Left lung (tissue), 10 donors: Measurements from ENCODE around the gene TANC1. TPM values are rescaled to one million over a fixed set of nuclear protein-coding genes. Genes with fewer than 3 reads are reported as not detected.

Experiments
- ATAC-seq: fragments of 200-7000 bp; cut with Tn5 transposase; one replicate; pipeline ENCODE4 v1.9.1; 2020; ENCODE audit warnings: moderate library complexity
- DNase-seq, 4 donors: peaks; one replicate each; pipeline ENCODE4 v3.0.0-alpha.2; 2013 to 2020
- H3K27ac ChIP-seq, 2 donors: fragments of 200-600 bp; sonication (generic) in 1 of 2; one replicate each; pipeline versions ENCODE4 v1.5.0 to v1.8.0; 2020 to 2021
- H3K27me3 ChIP-seq, 2 donors: fragments of 200-600 bp; sonication (generic) in 1 of 2; one replicate each; pipeline versions ENCODE4 v1.5.0 to v1.8.0; 2020 to 2021
- H3K36me3 ChIP-seq, 2 donors: fragments of 200-600 bp; sonication (generic) in 1 of 2; one replicate each; pipeline versions ENCODE4 v1.5.0 to v1.8.0; 2020 to 2021
- H3K4me1 ChIP-seq, 2 donors: fragments of 200-600 bp; one replicate each; pipeline ENCODE4 v1.8.0; 2021
- H3K4me3 ChIP-seq, 2 donors: fragments of 200-600 bp; sonication (generic) in 1 of 2; one replicate each; pipeline versions ENCODE4 v1.5.0 to v1.8.0; 2020 to 2021; ENCODE audit warnings: mild to moderate bottlenecking in 1 of 2
- H3K9me3 ChIP-seq, 2 donors: fragments of 200-600 bp; sonication (generic) in 1 of 2; one replicate each; pipeline versions ENCODE4 v1.5.0 to v1.8.0; 2020 to 2021
- CTCF ChIP-seq, 2 donors: fragments of 200-600 bp; sonication (generic) in 1 of 2; IDR thresholded peaks; one replicate each; pipeline versions ENCODE4 v1.5.0 to v1.8.0; 2021; ENCODE audit warnings: antibody characterized with exemption in 2 of 2
- intact Hi-C, 2 donors: fragments of 100-400 bp; cut with DNase I; formaldehyde crosslinking; loops; one replicate each; pipeline versions ENCODE4 v1.11.2 to v1.14.2; 2022
- polyA plus RNA-seq, 6 donors: library from polyadenylated mRNA; unstranded; fragments of 120-200 nt; gene quantifications; one replicate each; pipeline ENCODE4 v1.2.1, GENCODE V29; 2013; ENCODE audit not compliant: insufficient read length in 6 of 6
- total RNA-seq, 2 donors: library from RNA; stranded (reverse); fragmentation: NEBNext Ultra II Directional; extraction: Animal tissue kit (Norgen Biotek cat#: 25700); gene quantifications; one replicate each; pipeline ENCODE4 v1.2.1, GENCODE V29; 2021
- donor health status: DM: no; HTN: yes; CAD: no.
- donor health status: DM: no; HTN: no; CAD: no.

Gene TANC1
- total and polyA plus RNA-seq, 8 donors: 40.1 to 76.6 (median 53.3) TPM

DNA sequence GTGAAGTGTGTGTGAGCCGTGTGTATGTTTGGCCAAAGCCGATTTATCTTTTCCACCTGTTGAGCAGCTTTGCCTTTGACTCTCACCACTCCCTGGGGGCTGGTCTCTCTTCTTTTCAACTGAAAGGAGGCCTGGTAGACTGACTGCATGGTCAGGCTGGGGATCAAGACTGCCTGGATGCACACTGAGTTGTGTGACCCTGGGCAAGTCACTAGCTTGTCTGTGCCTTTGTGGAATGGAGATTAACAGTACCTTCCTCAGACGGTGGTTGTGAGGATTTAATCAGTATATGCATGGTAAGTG is 85.5 kb downstream of the TANC1 start:
- no peak for ATAC-seq
- H3K27ac ChIP-seq: no peak overlapping the region

DNA sequence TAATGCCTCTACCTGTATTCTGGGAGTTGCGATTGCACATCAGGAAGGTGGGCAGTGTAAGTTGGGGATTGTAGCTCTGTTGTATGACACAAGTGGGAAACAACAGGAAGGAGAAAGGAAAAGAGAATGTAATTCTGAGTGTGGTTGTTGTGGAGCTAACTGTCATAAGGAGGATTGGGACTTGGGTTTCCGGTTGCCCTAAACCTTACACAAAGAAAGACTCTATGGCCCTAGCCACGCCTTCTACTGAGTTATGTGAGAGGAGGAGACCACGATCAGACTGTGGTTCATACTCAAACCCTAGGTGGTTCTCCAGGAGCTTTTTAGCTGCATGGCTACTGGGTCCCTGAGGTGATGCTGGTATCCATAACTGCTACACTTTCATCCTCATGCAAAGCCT is 86.5 kb downstream of the TANC1 start:
- H3K27me3 ChIP-seq: no peaks in the 10 kb centered on the region
- no peak overlapping the region for H3K27ac ChIP-seq
- no peak for DNase-seq
- intact Hi-C loops: no loop called here
- H3K9me3 ChIP-seq: no peaks in the 10 kb centered on the region
- TF ChIP-seq CTCF (IDR thresholded peaks at IDR 0.05): no peak
- H3K4me1 ChIP-seq: peaks cover 3 to 5% of the 10 kb centered on the region in 2 donors
- H3K4me3 ChIP-seq: no peak overlapping the region
- no peak for ATAC-seq
- no peaks in the 10 kb centered on the region for H3K36me3 ChIP-seq

More for the DNA sequence above, 85.5 kb downstream of the TANC1 start:
- intact Hi-C loops: no loop called here
- Histone ChIP-seq H3K4me3 (no peak overlapping the region), H3K4me1 (peaks cover 3 to 4% of the 10 kb centered on the region in 2 donors), H3K36me3 (no peaks in the 10 kb centered on the region), H3K9me3 (no peaks in the 10 kb centered on the region), H3K27me3 (no peaks in the 10 kb centered on the region)
- DNase-seq: no peak
- no peak for TF ChIP-seq CTCF (IDR thresholded peaks at IDR 0.05)

DNA sequence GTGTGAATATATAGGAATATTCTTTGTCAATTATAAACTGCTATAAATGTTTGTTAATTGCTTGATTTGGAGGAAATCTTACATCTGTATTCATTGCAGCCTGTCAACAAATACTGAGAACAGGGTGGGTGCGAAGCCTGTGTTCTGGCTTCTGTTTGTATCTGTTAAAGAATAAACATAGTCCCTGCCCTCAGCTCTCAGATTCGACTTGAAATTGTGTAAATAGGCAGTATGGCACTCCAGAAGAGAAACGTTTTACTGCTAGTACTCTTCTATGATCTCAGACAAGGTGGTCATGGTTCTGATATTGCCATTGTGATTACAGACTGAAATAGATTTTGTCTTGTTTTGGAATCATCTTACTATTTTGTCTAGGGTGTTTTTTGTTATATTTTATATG is 92.1 kb downstream of the TANC1 start:
- no peak for TF ChIP-seq CTCF (IDR thresholded peaks at IDR 0.05)
- ATAC-seq (peak; percentile 68), DNase-seq (no peak)
- no peak overlapping the region for H3K4me3 ChIP-seq
- H3K36me3 ChIP-seq: no peaks in the 10 kb centered on the region
- H3K27ac ChIP-seq: no peak overlapping the region
- no peaks in the 10 kb centered on the region for H3K27me3 ChIP-seq
- intact Hi-C loops: no loop called here
- H3K4me1 ChIP-seq: peaks cover 15 to 19% of the 10 kb centered on the region in 2 donors
- no peaks in the 10 kb centered on the region for H3K9me3 ChIP-seq

DNA sequence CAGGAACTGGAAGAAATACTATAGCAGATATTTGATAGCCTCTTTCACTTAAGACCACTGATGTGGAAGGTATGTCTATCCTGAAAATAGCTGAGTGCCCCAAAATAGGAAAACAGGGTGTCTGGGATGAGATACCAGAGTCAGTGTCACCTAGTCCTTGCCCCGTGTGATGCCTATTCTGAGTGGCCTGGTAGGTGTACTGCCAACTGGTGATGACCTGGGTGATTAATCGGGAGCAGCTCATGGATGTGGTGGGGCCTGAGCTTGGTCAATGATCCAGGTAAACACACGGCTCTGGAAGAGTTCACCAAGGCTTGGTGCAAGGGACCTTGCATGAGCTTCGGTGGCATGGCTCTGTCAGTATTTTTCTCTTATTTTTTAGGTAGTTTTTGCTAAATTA is 95.2 kb downstream of the TANC1 start:
- no peaks in the 10 kb centered on the region for H3K9me3 ChIP-seq
- H3K36me3 ChIP-seq: no peaks in the 10 kb centered on the region
- H3K4me1 ChIP-seq: peaks cover 15 to 17% of the 10 kb centered on the region in 2 donors
- DNase-seq (no peak), ATAC-seq (no peak)
- intact Hi-C loops: no loop called here
- H3K4me3 ChIP-seq: no peak overlapping the region
- TF ChIP-seq CTCF (IDR thresholded peaks at IDR 0.05): no peak
- no peaks in the 10 kb centered on the region for H3K27me3 ChIP-seq
- H3K27ac ChIP-seq: no peak overlapping the region

DNA sequence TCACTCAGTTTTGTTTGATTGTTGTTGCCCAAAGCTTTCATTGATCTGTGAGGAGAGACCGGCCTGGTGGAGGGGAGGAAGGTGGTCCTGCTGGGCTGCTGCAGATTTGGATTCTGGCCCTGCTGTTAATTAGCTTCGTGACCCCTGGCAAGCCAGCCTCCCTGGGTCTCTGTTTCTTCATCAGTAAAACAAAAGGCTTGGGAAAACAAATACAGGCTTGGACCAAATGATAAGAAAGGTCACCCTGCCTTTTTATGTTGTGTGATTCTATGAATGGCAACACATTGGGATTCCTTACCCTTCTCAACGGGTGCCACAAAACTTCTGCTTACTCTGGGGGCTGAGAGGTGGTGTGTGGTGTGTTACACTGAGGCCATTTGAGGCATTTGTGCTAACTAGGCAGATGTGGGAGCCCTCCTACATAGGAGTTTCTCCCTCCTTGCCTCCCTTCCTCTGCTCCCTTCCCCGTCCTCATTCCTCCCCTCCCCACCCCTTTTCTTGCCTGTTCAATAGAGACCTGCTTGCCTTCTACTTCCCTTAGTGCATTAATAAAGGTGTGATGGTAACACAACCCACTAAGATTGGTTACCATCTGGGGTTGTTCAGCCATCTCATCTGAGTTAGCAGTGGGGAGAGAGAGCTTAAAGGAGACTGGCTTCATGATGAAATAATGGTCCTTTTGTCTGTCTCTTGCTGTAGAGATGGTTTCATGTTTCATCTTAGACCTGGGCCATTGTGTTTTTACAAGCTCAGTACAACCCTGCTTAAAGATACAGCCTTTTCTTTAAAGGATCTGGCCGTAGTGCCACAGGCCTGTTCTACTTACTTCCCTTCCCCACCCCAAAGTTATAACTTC is 96.2 kb downstream of the TANC1 start:
- H3K36me3 ChIP-seq: no peaks in the 10 kb centered on the region
- H3K27ac ChIP-seq: no peak overlapping the region
- no peak for TF ChIP-seq CTCF (IDR thresholded peaks at IDR 0.05)
- peaks cover 15 to 21% of the 10 kb centered on the region in 2 donors for H3K4me1 ChIP-seq
- no peak overlapping the region for H3K4me3 ChIP-seq
- no peaks in the 10 kb centered on the region for H3K27me3 ChIP-seq
- DNase-seq: no peak
- ATAC-seq: no peak
- no peaks in the 10 kb centered on the region for H3K9me3 ChIP-seq
- intact Hi-C loops: no loop called here
